Neural crest cell (in vitro differentiated cells): Measurements from ENCODE around the gene ADGRA1. TPM values are rescaled to one million over a fixed set of nuclear protein-coding genes. Genes with fewer than 3 reads are reported as not detected.

Experiments used
- DNase-seq: peaks from one replicate; pipeline ENCODE4 v3.0.0; 2021; ENCODE audit warnings: low read depth, mixed read lengths, low spot score
- H3K27ac Mint-ChIP-seq: one replicate; pipeline ENCODE4 v1.8.0; 2021; ENCODE audit warnings: mild to moderate bottlenecking, mixed read lengths; ENCODE audit not compliant: unreplicated experiment
- H3K27me3 Mint-ChIP-seq: 2 replicates; pipeline ENCODE4 v1.8.0; 2021; ENCODE audit warnings: low read depth, mild to moderate bottlenecking, mixed read lengths
- H3K36me3 Mint-ChIP-seq: 2 replicates; pipeline ENCODE4 v1.8.0; 2021; ENCODE audit warnings: low read depth, mild to moderate bottlenecking, mixed read lengths
- H3K4me1 Mint-ChIP-seq: 2 replicates; pipeline ENCODE4 v1.8.0; 2021; ENCODE audit warnings: mixed read lengths
- H3K4me3 Mint-ChIP-seq: one replicate; pipeline ENCODE4 v1.8.0; 2021; ENCODE audit warnings: mild to moderate bottlenecking, mixed read lengths
- H3K9me3 Mint-ChIP-seq: 2 replicates; pipeline ENCODE4 v1.8.0; 2021; ENCODE audit warnings: mixed read lengths
- total RNA-seq: library from RNA; stranded (reverse); gene quantifications from 2 replicates; pipeline ENCODE4 v1.2.1, GENCODE V29; 2021
- TF ChIP-seq, protein P1 (sequence below): fragments of 200-600 bp; sonication (generic); conservative IDR thresholded peaks from 2 replicates; pipeline ENCODE4 v1.5.0; 2021; ENCODE audit warnings: antibody characterized with exemption, mild to moderate bottlenecking

The ADGRA1 gene
- total RNA-seq, 1 donor from 2014 or later: 0.33 TPM

DNA sequence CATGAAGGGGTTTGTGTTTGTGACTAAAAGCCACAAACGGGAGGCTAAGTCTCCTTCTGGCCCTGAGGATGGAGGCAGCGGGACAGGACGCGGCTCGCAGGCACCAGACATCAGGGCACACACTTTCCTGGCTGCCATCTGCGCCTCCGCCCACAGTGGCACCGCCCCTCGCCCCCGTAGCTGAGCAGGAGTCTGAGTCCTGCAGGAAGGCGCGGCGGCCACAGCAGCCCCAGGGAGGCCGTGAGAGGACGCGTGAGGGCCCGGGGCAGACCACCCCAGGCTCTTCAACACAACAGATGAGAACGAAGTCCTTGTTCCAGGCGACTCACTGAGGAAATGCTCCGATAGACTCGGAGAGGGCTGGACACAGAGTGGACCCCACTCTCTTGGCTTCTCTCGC, 6.6 kb downstream of the ADGRA1 start:
- no peak overlapping the region for H3K4me3 Mint-ChIP-seq
- TF ChIP-seq, protein P1, sequence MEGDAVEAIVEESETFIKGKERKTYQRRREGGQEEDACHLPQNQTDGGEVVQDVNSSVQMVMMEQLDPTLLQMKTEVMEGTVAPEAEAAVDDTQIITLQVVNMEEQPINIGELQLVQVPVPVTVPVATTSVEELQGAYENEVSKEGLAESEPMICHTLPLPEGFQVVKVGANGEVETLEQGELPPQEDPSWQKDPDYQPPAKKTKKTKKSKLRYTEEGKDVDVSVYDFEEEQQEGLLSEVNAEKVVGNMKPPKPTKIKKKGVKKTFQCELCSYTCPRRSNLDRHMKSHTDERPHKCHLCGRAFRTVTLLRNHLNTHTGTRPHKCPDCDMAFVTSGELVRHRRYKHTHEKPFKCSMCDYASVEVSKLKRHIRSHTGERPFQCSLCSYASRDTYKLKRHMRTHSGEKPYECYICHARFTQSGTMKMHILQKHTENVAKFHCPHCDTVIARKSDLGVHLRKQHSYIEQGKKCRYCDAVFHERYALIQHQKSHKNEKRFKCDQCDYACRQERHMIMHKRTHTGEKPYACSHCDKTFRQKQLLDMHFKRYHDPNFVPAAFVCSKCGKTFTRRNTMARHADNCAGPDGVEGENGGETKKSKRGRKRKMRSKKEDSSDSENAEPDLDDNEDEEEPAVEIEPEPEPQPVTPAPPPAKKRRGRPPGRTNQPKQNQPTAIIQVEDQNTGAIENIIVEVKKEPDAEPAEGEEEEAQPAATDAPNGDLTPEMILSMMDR: no peak
- DNase-seq: no peak
- peaks cover 10% of the 10 kb centered on the region for H3K4me1 Mint-ChIP-seq
- peaks cover 67% of the 10 kb centered on the region for H3K27me3 Mint-ChIP-seq
- H3K9me3 Mint-ChIP-seq: no peaks in the 10 kb centered on the region
- no peak overlapping the region for H3K27ac Mint-ChIP-seq
- H3K36me3 Mint-ChIP-seq: no peaks in the 10 kb centered on the region

DNA sequence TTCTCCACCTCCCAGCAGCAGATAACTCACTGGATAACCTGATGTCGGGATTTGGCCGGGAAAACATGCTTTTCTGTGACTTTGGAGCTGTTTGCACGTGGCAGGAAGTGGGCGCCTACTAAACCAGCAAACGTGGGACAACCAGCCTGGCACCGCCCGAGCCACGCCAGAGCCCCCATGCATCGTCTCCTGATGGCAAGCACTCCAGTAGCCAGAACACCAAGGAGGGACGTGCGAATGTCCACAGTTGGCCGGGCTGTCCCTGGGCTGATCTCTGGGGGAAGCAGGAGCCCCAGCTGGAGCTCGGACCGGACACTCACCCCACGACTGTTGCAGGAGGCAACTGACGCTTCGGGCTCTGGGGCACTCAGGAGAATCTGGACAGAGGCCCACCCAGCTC, 7.1 kb downstream of the ADGRA1 start:
- peaks cover 64% of the 10 kb centered on the region for H3K27me3 Mint-ChIP-seq
- peaks cover 5% of the 10 kb centered on the region for H3K4me1 Mint-ChIP-seq
- H3K27ac Mint-ChIP-seq: no peak overlapping the region
- TF ChIP-seq, protein P1: no peak
- H3K36me3 Mint-ChIP-seq: no peaks in the 10 kb centered on the region
- no peaks in the 10 kb centered on the region for H3K9me3 Mint-ChIP-seq
- DNase-seq: no peak
- no peak overlapping the region for H3K4me3 Mint-ChIP-seq

DNA sequence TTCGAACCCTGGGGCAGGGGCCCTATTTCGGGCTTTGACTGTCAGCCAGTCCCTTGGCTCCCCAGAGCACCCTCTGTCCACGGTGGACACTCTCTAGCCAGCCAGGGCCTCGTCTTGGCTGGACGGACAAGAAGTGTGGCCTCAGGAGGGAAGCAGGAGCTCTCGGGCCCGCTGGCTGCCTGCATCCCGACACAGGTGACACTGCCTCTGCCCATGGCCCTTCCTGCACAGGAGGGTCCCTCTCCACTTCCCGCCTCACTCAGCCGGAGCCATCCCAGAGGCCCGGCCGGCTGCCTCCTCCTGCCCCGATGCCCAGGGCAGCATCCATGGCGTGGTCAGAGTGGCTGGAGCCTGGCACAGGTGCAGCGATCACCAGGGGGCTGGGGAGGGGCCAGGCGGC, 7.9 kb downstream of the ADGRA1 start:
- peaks cover 59% of the 10 kb centered on the region for H3K27me3 Mint-ChIP-seq
- no peak overlapping the region for H3K4me3 Mint-ChIP-seq
- H3K4me1 Mint-ChIP-seq: peaks cover 6% of the 10 kb centered on the region
- no peak for DNase-seq
- H3K9me3 Mint-ChIP-seq: no peaks in the 10 kb centered on the region
- TF ChIP-seq, protein P1: no peak
- H3K27ac Mint-ChIP-seq: no peak overlapping the region
- H3K36me3 Mint-ChIP-seq: no peaks in the 10 kb centered on the region

DNA sequence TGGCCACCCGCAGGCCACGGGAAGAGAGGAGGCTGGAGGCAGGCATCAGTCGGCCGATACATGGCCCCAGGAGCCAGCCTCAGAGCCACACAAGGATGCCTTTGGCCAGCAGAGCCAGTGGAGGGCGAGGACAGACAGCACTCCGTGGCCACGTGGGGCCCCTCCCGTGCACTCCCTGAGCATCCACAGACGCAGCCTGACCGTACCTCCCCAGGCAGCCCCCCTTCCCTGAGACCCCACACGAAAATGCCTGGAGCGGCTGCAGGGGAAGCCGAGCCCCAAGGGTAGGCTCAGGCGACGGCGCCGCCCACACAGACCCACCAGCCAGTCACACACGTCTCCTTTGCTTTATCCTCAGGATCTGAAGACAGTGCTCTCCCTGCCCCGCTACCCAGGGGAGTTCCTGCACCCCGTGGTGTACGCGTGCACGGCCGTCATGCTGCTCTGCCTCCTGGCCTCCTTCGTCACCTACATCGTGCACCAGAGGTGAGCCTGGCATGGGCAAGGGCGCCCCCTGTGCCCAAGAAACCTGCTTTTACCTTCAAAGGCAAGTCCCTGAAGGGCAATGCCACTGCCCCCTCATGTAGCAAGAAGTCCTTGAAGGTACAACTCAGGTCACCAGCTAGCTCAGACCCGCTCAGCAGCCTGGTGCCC, 9.0 kb downstream of the ADGRA1 start:
- peaks cover 60% of the 10 kb centered on the region for H3K27me3 Mint-ChIP-seq
- H3K27ac Mint-ChIP-seq: no peak overlapping the region
- H3K36me3 Mint-ChIP-seq: no peaks in the 10 kb centered on the region
- DNase-seq: no peak
- TF ChIP-seq, protein P1: no peak
- no peaks in the 10 kb centered on the region for H3K9me3 Mint-ChIP-seq
- H3K4me1 Mint-ChIP-seq: peaks cover 12% of the 10 kb centered on the region
- no peak overlapping the region for H3K4me3 Mint-ChIP-seq

DNA sequence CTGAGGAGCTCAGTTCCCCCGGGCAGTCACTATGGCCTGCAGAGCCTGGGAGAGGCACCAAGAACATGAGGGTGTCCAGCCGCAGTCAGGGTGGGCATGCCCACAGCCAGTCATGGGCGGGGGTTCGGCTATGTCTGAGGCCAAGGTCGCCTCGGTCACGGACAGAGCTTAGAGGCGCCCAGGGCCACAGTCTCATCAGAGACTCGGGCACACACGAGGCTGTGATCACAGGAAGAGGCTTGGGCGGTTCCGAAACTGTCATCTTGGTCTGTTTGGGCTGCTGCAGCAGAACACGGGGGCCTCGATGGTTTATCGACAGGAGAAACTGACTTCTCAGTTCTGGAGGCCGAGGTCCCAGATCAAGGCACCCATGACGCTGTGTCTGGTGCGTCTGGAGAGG, 9.7 kb downstream of the ADGRA1 start:
- Mint-ChIP-seq H3K27ac (no peak overlapping the region), H3K9me3 (no peaks in the 10 kb centered on the region), H3K27me3 (peaks cover 61% of the 10 kb centered on the region), H3K36me3 (no peaks in the 10 kb centered on the region), H3K4me1 (peaks cover 15% of the 10 kb centered on the region), H3K4me3 (no peak overlapping the region)
- TF ChIP-seq, protein P1: no peak
- DNase-seq: no peak
